GM06990 (cell line): ENCODE measurements around the gene MTHFD2L.

Experiments used
- DNase-seq: peaks from one replicate; pipeline ENCODE4 v3.0.0-alpha.2; 2011; ENCODE audit not compliant: insufficient read length; ENCODE audit errors: extremely low read depth
- H3K27me3 ChIP-seq: replicated peaks from 2 replicates; pipeline ENCODE4 v1.6.0; 2011; ENCODE audit warnings: low read length; ENCODE audit not compliant: control insufficient read depth, insufficient read depth
- H3K36me3 ChIP-seq: 2 replicates; pipeline ENCODE4 v1.5.1; 2011; ENCODE audit warnings: low read length; ENCODE audit not compliant: control insufficient read depth, insufficient read depth
- H3K4me3 ChIP-seq: replicated peaks from 2 replicates; pipeline ENCODE4 v1.5.1; 2011; ENCODE audit warnings: low read depth, mild to moderate bottlenecking, control low read depth, low read length
- CTCF ChIP-seq: IDR thresholded peaks from 2 replicates; pipeline ENCODE4 v1.5.1; 2011; ENCODE audit warnings: low read length, control low read depth, mild to moderate bottlenecking, inconsistent platforms; ENCODE audit not compliant: insufficient read depth, poor library complexity, severe bottlenecking

Gene MTHFD2L

GRCh38 chr4:74262522-74262921, 104.6 kb downstream of the MTHFD2L start:
- no peak for DNase-seq
- H3K27me3 ChIP-seq: no peaks in the 10 kb centered on the region
- H3K4me3 ChIP-seq: no peak overlapping the region
- no peak for TF ChIP-seq CTCF
- H3K36me3 ChIP-seq: no peaks in the 10 kb centered on the region

GRCh38 chr4:74263551-74263950, 105.6 kb downstream of the MTHFD2L start:
- H3K27me3 ChIP-seq: no peaks in the 10 kb centered on the region
- no peak for DNase-seq
- no peaks in the 10 kb centered on the region for H3K36me3 ChIP-seq
- TF ChIP-seq CTCF: no peak
- H3K4me3 ChIP-seq: no peak overlapping the region

- Histone ChIP-seq H3K27me3 (no peaks in the 10 kb centered on the region), H3K4me3 (no peak overlapping the region), H3K36me3 (no peaks in the 10 kb centered on the region)
- no peak for TF ChIP-seq CTCF
- no peak for DNase-seq
Observed at GRCh38 chr4:74266081-74266480, 108.2 kb downstream of the MTHFD2L start.

- H3K36me3 ChIP-seq: no peaks in the 10 kb centered on the region
- DNase-seq: no peak
- no peak for TF ChIP-seq CTCF
- no peak overlapping the region for H3K4me3 ChIP-seq
- no peaks in the 10 kb centered on the region for H3K27me3 ChIP-seq
Observed at GRCh38 chr4:74267998-74268606, 110.2 kb downstream of the MTHFD2L start.

- no peaks in the 10 kb centered on the region for H3K27me3 ChIP-seq
- H3K4me3 ChIP-seq: no peak overlapping the region
- no peaks in the 10 kb centered on the region for H3K36me3 ChIP-seq
- DNase-seq: no peak
- no peak for TF ChIP-seq CTCF
Observed at GRCh38 chr4:74268643-74269042, 110.7 kb downstream of the MTHFD2L start.

GRCh38 chr4:74278490-74278889, 120.6 kb downstream of the MTHFD2L start:
- TF ChIP-seq CTCF: no peak
- Histone ChIP-seq H3K36me3 (no peaks in the 10 kb centered on the region), H3K4me3 (no peak overlapping the region), H3K27me3 (no peaks in the 10 kb centered on the region)
- no peak for DNase-seq
